Transverse colon (tissue), 4 donors: ENCODE measurements around the gene KRT78.

Experiments used
- EP300 ChIP-seq: sonication (generic); formaldehyde crosslinking; IDR thresholded peaks from one replicate; pipeline ENCODE4 v1.6.1; 2017; ENCODE audit warnings: antibody characterized with exemption, low read depth
- POLR2AphosphoS5 ChIP-seq, 3 donors: sonication (generic); formaldehyde crosslinking; IDR thresholded peaks; one replicate each; pipeline ENCODE4 v1.6.1; 2016; ENCODE audit warnings: antibody characterized with exemption in 3 of 3
- TF ChIP-seq, protein P1 (sequence below), 5 experiments: fragments of 200-600 bp in 3 of 5; fragments of 450-650 bp in 2 of 5; sonication (generic) in 3 of 5; IDR thresholded peaks; 1 replicate in 2 of 5; 2 replicates in 3 of 5; pipeline ENCODE4 v1.5.1; 2016 to 2017; ENCODE audit warnings: antibody characterized with exemption in 5 of 5, inconsistent platforms in 3 of 5, mild to moderate bottlenecking in 2 of 5, moderate library complexity in 1 of 5

DNA sequence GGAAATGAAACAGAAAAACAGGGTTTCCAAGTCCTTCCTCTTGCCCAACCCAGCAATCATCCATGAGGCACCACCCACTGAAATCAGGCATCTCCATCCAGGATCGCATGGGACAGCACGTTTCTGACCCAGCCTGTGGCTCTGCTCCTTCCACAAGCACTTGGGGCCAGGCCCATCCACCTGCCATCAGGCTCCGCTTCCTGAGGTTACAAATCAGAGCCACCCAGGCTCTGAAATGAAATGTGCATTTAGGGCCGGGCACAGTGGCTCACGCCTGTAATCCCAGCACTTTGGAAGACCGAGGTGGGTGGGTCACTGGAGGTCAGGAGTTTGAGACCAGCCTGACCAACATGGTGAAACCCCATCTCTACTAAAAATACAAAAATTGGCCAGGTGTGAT lies 717 bp upstream of the KRT78 start:
- TF ChIP-seq, protein P1, sequence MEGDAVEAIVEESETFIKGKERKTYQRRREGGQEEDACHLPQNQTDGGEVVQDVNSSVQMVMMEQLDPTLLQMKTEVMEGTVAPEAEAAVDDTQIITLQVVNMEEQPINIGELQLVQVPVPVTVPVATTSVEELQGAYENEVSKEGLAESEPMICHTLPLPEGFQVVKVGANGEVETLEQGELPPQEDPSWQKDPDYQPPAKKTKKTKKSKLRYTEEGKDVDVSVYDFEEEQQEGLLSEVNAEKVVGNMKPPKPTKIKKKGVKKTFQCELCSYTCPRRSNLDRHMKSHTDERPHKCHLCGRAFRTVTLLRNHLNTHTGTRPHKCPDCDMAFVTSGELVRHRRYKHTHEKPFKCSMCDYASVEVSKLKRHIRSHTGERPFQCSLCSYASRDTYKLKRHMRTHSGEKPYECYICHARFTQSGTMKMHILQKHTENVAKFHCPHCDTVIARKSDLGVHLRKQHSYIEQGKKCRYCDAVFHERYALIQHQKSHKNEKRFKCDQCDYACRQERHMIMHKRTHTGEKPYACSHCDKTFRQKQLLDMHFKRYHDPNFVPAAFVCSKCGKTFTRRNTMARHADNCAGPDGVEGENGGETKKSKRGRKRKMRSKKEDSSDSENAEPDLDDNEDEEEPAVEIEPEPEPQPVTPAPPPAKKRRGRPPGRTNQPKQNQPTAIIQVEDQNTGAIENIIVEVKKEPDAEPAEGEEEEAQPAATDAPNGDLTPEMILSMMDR (IDR thresholded peaks at IDR 0.05): no peak
- TF ChIP-seq POLR2AphosphoS5 (IDR thresholded peaks at IDR 0.05): no peak
- no peak for TF ChIP-seq EP300
